Astrocyte (in vitro differentiated cells and primary cell): Measurements from ENCODE around the gene RILP.

Source experiments
- CTCF ChIP-seq: IDR thresholded peaks from 2 replicates; pipeline ENCODE4 v1.5.1; 2011; ENCODE audit warnings: low read depth, mild to moderate bottlenecking, inconsistent platforms, low read length, moderate library complexity; ENCODE audit not compliant: insufficient read depth
- EZH2 ChIP-seq: IDR thresholded peaks from 2 replicates; pipeline ENCODE4 v1.6.1; 2012; ENCODE audit warnings: mild to moderate bottlenecking, low read length, inconsistent platforms; ENCODE audit not compliant: insufficient read depth

- TF ChIP-seq CTCF = no peak
- no peak for TF ChIP-seq EZH2
These were observed 8.6 kb downstream of the RILP start for GRCh38 chr17:1641065-1641403.
